Activated CD8-positive, alpha-beta memory T cell treated with anti-CD3 and anti-CD28 coated beads, Interleukin-2, amount 50 U/mL, for 1 hour (primary cell): ENCODE data around the gene ANKRD36C.
"Not testable (repeated sequence)": the region's sequence is repeated elsewhere in the genome, so short reads cannot be mapped to it uniquely, and the experiment has no call there.

Experiments
- DNase-seq: peaks from one replicate; pipeline ENCODE4 v3.0.0-alpha.2; 2020; ENCODE audit errors: extremely low read depth

ANKRD36C gene

GRCh38 chr2:96008051-96008450, 16.4 kb upstream of the ANKRD36C start:
- DNase-seq, result not testable (repeated sequence)

DNA sequence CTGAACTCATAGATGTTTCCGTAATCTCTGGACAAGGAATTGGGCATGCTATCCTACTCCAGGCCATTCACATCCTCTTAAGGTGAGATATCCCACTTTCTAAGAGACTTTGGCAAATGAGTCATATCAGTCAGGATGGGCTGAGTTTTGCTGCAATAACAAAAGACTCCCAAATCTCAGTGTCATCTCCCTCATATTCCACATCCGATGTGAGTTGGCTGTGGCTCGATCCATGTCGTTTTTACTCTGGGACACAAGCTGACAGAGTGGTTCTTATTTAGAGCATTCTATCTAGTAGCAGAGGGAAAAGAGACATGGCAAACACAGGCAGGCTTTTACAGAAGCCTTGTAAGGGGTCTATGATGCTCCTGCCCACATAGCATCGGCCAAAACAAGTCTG, 14.6 kb upstream of the ANKRD36C start:
- not testable (repeated sequence) for DNase-seq

DNA sequence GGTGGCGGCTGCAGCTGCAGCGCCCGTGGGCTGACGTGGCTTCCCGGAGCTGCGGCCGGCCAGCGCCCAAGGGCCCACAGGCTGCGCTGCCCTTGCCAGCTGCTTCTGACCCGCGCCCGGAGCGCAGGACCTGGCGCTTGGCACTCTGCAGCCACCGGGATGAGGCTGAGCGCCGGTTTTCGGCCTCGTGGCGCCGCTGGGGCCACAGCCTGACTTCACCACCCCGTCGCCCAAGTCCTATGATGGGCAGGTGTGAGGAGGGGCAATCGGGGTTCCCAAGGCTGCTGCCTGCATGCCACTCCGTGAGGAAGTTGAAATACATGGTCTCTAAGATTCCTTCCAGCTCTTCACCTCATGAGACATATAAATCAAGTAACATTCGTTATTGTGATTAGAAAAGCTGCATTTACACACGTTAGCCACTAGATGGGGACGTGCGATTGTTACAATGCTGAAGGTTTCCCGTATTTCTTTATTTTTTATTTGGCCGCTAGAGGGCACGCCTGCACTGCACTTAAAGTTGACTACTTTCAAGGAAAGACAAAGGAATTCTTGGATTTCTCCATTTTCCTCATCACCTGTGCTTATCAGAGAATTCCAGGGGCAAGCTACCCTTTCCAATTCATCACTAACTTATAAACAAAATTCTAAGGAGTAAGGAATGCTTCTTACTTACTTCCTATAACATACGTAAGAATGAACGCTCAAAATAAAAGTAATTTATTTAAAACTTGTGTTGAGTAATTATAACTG, 1.1 kb upstream of the ANKRD36C start:
- DNase-seq, result not testable (repeated sequence)

DNA sequence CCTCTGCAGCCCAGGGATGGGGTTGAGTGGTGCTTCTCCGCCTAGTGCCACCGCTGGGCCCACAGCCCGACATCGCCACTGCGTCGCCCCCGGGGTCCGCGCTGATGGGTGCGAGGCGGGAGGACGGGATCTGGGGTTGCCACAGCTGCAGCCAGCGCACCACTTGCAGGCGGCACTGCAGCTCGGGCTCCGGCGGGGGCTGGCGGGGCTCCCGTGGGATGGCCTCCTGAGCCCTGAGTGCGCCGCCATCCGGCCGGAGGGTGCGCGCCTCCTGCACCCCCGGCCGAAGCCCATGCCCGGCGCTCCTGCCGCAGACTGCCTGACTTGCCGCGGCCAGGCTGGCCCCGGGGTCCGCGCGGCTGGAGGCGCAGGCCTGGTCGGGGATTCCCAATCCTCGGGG, 478 bp upstream of the ANKRD36C start:
- DNase-seq, result not testable (repeated sequence)

DNA sequence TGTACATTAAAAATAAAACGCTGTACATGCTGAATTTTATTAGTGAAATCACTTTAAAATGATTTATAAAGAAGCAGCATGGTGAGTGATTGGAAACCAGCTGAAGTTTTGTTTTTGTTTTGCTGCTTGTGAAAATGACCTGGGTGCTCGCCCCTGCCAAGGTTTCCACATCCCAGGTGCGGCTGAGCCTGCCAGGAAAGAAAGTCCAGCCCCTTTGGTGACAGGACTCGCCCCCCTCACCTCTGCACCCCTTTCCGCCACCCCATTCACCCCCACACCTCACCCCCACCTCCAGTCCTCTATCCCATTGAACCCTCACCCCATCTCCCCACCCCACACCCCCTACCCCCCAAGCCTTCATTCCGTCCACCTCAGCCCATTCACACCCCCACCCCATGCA, 740 bp downstream of the ANKRD36C start:
- not testable (repeated sequence) for DNase-seq

GRCh38 chr2:95951662-95952061, 40.0 kb downstream of the ANKRD36C start:
- not testable (repeated sequence) for DNase-seq

GRCh38 chr2:95948039-95948438, 43.6 kb downstream of the ANKRD36C start:
- not testable (repeated sequence) for DNase-seq

DNA sequence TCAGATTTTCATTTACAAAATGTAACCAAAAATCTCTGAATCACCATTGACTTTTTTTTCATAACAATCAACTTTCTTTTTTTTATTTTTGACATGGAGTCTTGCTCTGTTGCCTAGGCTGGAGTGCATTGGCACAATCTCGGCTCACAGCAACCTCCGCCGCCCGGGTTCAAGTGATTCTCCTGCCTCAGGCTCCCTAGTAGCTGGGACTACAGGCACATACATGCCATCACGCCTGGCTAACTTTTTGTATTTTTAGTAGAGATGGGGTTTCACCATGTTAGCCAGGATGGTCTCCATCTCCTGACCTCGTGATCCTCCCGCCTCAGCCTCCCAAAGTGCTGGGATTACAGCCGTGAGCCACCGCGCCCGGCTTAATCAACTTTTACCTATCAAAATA, 51.7 kb downstream of the ANKRD36C start:
- not testable (repeated sequence) for DNase-seq

DNA sequence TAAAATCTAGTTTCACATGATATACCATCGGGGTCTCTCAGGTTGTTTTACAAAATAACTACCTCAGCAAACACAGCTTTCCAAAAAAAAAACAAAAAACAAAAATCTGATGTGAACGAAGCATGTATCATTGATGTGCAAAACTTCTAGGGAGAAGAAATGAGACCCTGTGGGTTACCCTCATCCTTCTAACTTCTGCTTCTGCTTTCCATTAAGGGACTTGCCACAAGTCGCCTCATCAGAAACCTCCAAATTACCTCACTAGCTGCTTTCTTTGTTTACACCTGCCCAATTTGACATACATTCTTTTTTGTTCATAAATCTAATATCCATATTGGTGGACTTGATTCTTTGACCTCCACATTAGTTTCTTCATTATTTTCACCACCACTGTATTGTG, 60.9 kb downstream of the ANKRD36C start:
- DNase-seq, result not testable (repeated sequence)

- not testable (repeated sequence) for DNase-seq
These were observed 74.6 kb downstream of the ANKRD36C start for GRCh38 chr2:95917007-95917406.

DNA sequence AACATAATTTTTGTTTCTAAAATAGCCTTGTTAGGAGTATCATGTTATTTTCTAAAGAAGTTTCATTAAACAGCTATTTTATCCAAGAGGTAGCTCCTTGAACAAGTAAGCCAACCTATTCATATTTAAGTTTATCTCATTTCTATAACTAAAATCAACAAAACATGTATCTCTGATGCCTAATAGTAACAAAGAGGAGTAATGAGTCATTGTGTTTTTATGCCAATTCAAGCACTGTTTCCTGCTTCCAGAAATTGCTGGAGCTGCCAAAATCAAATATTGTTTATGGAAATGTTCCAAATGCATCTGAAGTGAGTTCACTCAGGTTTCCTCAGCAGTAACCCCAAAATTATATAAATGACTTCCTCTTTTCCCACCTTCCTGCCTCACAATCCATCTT, 76.5 kb downstream of the ANKRD36C start:
- DNase-seq, result not testable (repeated sequence)

- DNase-seq, result not testable (repeated sequence)
These were observed 80.2 kb downstream of the ANKRD36C start for GRCh38 chr2:95911431-95911830.

DNA sequence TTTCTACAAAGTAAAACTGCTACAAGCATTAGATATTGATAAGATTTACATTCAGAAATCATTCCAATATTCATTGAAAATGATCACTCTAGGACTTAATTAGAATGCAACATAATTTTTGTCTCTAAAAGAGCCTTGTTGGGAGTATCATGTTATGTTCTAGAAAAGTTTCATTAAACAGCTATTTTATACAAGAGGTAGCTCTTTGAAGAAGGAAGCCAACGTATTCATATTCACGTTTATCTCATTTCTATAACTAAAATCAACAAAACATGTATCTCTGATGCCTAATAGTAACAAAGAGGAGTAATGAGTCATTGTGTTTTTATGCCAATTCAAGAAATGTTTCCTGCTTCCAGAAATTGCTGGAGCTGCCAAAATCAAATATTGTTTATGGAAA, 97.2 kb downstream of the ANKRD36C start:
- not testable (repeated sequence) for DNase-seq

DNA sequence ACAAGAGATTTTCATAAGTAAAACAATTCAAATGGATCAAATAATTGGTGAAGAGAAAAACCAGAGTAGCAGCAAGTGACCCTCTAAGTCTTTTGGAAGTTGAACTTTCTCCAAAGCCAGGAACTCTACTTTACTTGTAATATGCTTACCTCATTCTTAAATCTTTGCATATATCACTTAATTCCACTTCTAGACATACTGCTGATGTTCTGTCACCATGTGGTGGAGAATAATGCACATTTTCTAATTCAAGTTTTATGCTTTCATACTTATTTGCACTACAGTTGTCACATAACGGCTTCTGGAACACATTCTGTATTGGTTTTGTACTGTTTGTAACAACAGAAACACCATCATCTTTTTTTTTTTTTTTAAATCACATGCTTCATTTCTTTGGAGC, 123.7 kb downstream of the ANKRD36C start:
- DNase-seq, result not testable (repeated sequence)

GRCh38 chr2:95867047-95867677, 124.5 kb downstream of the ANKRD36C start:
- not testable (repeated sequence) for DNase-seq

DNA sequence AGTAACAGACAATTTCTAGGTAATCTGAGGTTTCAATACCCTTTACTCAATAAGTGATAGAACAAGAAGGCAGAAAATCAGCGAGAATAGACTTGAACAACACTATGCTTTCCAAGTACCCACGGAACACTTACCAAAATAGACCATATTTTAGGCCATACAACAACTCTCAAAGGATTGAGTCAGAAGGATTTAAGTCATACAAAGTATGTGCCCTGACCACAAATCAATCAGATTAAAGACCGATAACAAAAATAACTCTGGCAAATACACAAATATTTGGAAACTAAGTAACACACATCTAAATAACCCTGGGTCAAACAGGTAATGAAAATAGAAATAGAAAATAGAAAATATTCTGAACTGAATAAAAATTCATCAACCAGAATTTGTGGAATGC, 129.5 kb downstream of the ANKRD36C start:
- not testable (repeated sequence) for DNase-seq

DNA sequence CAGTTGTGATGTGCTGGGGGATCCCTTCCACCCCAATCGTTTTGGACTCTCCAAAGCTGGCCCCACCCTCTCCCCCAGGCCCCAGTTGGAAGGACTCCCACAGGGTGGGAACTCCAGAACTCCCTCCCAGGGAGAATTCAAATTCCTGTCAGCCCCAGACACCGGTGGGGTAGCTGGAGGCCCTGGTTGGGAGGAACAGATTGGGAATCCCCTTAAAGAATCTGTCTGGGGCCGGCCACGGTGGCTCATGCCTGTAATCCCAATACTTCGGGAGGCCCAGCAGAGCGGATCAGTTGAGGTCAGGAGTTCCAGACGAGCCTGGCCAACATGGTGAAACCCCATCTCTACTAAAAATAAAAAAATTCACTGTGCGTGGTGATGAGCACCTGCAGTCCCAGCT, 155.5 kb downstream of the ANKRD36C start:
- no peak for DNase-seq

DNA sequence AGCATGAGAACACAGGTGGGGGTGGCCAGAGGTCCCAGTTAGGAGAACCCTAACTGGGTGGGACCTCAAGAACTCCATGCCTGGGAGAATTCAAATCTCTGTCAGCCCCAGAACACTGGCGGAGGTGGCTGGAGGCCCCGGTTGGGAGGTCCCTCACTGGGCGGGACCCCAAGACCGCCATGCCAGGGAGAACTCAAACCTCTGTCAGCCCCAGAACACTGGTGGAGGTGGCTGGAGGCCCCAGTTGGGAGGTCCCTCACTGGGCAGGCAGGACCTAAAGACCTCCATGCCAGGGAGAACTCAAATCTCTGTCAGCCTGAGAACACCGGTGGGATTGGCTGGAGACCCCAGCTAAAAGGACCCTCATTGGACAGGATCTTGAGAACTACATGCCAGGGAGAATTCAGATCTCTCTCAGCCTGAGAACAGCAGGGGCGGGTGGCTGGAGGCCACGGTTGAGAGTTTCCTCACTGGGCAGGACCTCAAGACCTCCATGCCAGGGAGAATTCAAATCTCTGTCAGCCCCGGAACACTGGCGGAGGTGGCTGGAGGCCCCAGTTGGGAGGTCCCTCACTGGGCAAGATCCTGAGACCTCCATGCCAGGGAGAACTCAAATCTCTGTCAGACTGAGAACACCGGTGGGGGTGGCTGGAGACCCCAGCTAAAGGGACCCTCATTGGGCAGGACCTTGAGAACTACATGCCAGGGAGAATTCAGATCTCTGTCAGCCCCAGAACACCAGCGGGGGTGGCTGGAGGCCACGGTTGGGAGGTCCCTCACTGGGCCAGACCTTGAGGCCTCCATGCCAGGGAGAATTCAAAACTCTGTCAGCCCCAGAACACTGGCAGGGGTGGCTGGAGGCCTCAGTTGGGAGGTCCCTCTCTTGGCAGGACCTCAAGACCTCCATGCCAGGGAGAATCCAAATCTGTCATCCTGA, 157.3 kb downstream of the ANKRD36C start:
- not testable (repeated sequence) for DNase-seq

DNA sequence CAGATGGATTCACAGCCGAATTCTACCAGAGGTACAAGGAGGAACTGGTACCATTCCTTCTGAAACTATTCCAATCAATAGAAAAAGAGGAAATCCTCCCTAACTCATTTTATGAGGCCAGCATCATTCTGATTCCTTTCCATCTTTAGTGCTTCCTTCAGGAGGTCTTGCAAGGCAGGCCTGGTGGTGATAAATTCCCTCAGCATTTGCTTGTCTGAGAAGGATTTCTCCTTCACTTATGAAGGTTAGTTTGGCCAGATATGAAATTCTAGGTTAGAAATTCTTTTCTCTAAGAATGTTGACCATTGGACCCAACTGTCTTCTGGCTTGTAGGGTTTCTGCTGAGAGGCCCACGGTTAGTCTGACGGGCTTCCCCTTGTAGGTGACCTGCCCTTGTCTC, 167.4 kb downstream of the ANKRD36C start:
- not testable (repeated sequence) for DNase-seq

GRCh38 chr2:95817521-95817920, 174.1 kb downstream of the ANKRD36C start:
- DNase-seq, result not testable (repeated sequence)

DNA sequence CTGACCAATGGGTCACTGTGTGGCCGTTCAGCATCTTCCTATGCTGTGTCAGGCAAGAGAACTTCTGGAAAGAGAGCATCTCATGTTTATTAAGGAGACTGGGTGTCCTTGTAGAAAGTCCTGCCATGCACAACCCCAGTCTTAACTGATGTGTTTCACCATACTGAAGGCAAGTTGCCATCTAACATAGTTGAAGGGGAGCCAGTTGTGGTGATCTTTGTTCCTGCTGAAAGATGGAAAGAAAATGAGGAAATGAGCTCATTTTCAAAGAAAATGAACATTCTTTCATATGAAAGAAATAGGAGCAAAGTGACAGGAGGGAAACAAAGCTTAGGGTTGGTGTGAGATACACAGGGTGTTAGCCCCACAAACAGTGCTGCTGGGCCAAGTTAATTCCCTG, 178.3 kb downstream of the ANKRD36C start:
- DNase-seq, result not testable (repeated sequence)

GRCh38 chr2:95799892-95800291, 191.7 kb downstream of the ANKRD36C start:
- DNase-seq, result no peak
